Measurements from ENCODE around the gene RAPSN. TPM values are rescaled to one million over a fixed set of nuclear protein-coding genes. Genes with fewer than 3 reads are reported as not detected.

RAPSN gene
- total and polyA plus RNA-seq, 2 donors (not counting 3 experiments of a cell fraction or from before 2014, with no cell fraction given), result 0.18 to 1.6 TPM

DNA sequence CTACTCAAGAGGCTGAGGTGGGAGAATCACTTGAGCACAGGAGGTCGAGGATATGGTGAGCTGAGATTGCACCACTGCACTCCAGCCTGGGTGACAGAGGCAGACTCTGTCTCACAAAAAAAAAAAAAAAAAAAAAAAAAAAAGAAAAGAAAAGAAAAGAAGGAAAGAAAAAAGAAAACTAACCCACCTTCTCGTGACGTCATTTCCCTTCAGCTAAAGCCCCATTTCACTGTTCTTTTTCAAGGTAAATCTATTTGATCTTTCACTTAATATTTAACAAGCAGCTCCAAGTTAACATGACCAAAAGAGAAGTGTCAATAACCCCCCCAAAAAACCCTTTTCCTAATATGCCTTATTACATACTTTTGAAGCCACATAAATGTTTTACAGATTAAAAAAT, 5.1 kb downstream of the RAPSN start:
- Histone ChIP-seq H3K9ac (replicated peaks; ENCODE audit: extremely low read depth, insufficient read depth, low read length) (no peak overlapping the region), H3K36me3 (ENCODE audit: control insufficient read depth in 2 of 2, extremely low read depth in 1 of 2, insufficient read depth in 2 of 2, low read length in 2 of 2) (peaks cover 0 to 2% of the 10 kb centered on the region in 2 experiments), H2AFZ (ENCODE audit: low read depth, low read length) (no peak overlapping the region), H3K27me3 (ENCODE audit: control insufficient read depth in 2 of 2, insufficient read depth in 2 of 2, low read length in 2 of 2) (no peaks in the 10 kb centered on the region), H4K20me1 (replicated peaks; ENCODE audit: control insufficient read depth, extremely low read depth, insufficient read depth, low read length) (no peaks in the 10 kb centered on the region), H3K4me3 (replicated peaks in 1 of 3; ENCODE audit: insufficient read depth in 1 of 3, low read depth in 1 of 3, low read length in 3 of 3) (no peak overlapping the region), H3K79me2 (ENCODE audit: control insufficient read depth, insufficient read depth, low read length) (no peaks in the 10 kb centered on the region), H3K27ac (ENCODE audit: insufficient read depth, low read depth, low read length) (no peak overlapping the region), H3K9me3 (replicated peaks; ENCODE audit: control insufficient read depth, insufficient read depth, low read length) (no peaks in the 10 kb centered on the region), H3K9me1 (replicated peaks; ENCODE audit: control insufficient read depth, extremely low read depth, insufficient read depth, low read length) (no peaks in the 10 kb centered on the region), H3K4me1 (ENCODE audit: control insufficient read depth, extremely low read depth, insufficient read depth, low read length) (no peaks in the 10 kb centered on the region), H3K4me2 (ENCODE audit: insufficient read depth, low read length) (no peak overlapping the region)
- FAIRE-seq (no peak), DNase-seq (ENCODE audit: low read depth, low spot score) (no peak)
- TF ChIP-seq JUN (IDR thresholded peaks at IDR 0.05; ENCODE audit: borderline replicate concordance, insufficient read depth, insufficient read length, low read depth) (no peak), MYC (IDR thresholded peaks at IDR 0.05; ENCODE audit: low read depth, low read length) (no peak), POLR2A (IDR thresholded peaks at IDR 0.05; ENCODE audit: low read depth, low read length) (no peak), FOS (IDR thresholded peaks at IDR 0.05; ENCODE audit: borderline replicate concordance, insufficient read depth, low read length) (no peak), EZH2 (IDR thresholded peaks at IDR 0.05; ENCODE audit: borderline replicate concordance, low read depth, low read length, severe bottlenecking) (no peak), GATA2 (IDR thresholded peaks at IDR 0.05; ENCODE audit: insufficient read depth, insufficient read length, low read depth, low read length) (no peak), POLR2AphosphoS5 (IDR thresholded peaks at IDR 0.05; ENCODE audit: insufficient read depth, low read depth, low read length) (no peak)
- TF ChIP-seq, protein P1, sequence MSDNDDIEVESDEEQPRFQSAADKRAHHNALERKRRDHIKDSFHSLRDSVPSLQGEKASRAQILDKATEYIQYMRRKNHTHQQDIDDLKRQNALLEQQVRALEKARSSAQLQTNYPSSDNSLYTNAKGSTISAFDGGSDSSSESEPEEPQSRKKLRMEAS (IDR thresholded peaks at IDR 0.05; ENCODE audit: insufficient read depth, insufficient read length), result no peak
- TF ChIP-seq, protein P2, sequence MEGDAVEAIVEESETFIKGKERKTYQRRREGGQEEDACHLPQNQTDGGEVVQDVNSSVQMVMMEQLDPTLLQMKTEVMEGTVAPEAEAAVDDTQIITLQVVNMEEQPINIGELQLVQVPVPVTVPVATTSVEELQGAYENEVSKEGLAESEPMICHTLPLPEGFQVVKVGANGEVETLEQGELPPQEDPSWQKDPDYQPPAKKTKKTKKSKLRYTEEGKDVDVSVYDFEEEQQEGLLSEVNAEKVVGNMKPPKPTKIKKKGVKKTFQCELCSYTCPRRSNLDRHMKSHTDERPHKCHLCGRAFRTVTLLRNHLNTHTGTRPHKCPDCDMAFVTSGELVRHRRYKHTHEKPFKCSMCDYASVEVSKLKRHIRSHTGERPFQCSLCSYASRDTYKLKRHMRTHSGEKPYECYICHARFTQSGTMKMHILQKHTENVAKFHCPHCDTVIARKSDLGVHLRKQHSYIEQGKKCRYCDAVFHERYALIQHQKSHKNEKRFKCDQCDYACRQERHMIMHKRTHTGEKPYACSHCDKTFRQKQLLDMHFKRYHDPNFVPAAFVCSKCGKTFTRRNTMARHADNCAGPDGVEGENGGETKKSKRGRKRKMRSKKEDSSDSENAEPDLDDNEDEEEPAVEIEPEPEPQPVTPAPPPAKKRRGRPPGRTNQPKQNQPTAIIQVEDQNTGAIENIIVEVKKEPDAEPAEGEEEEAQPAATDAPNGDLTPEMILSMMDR (IDR thresholded peaks at IDR 0.05; ENCODE audit: extremely low read depth in 1 of 2, insufficient read depth in 1 of 2, low read depth in 1 of 2, low read length in 2 of 2), result no peak
- ChIA-PET POLR2A (interaction anchor here (0.7 kb wide), 1 partner anchor 11 kb away, joined by 9 read pairs; no protein-coding TSS in a partner anchor), CTCF (interaction anchor here (0.5 to 2.3 kb wide), 5 partner anchors 11 to 525 kb away, joined by 3 to 13 read pairs (median 3); no protein-coding TSS in a partner anchor)
- no TSS peak for BruUV-seq (replicated peaks)
- dilution Hi-C loops (cut with MboI; ENCODE audit: extremely low pct_ligation_motif_present, low sequenced_read_pairs), result no loop called here
- intact Hi-C loops (cut with micrococcal nuclease), result no loop called here

Data from endothelial cell of umbilical vein (primary cell).